NK-92 treated with Interleukin-12 subunit alpha and Interleukin-12 subunit beta, amount 100 ng/mL, for 24 hours (cell line): Measurements from ENCODE around the gene GATB.

Experiments used
- DNase-seq: peaks from one replicate; lab custom pipeline; 2025; lab: John Stamatoyannopoulos, UW

Gene GATB

GRCh38 chr4:151694961-151695720 is 65.7 kb downstream of the GATB start:
- DNase-seq = no peak

DNA sequence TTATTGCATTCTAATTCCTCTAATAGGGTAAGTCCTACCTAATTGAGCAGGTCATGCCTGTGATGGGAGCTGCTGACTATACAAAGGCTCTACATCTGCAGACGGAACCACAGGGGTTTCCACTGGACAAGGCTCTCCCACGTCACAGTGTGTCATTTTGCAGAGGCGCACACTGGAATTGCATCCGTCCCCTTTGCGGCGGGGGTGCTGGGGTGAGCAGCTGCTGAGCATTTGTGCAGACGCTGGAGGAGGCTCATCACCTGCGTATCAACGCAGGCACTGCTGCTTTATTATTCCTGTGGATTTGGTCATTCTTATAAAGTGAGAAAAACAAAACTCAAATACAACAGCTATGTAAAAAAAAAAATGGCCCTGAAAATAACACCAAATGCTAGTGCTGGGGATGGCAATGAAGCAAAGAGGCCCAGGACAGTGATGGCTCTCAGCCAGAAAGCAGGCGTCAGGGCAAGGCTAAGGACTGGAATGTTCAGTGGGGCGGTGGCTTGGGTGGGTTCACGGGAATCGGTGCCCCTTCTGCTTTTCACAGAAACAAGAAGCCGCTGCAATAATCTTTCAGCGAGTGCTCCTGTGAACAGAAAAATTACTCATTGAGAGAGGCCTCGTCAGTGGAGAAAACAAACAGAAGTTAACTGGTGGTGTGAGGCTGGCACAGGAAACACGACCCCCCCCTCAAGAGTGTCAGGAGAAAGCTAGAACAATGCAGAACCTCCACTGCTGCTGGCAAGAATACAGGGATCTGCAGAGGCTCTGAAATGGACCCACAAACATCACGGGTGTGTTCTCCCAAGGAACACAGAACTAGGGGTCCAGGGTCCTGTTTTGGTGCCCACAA is 67.8 kb downstream of the GATB start:
- no peak for DNase-seq

DNA sequence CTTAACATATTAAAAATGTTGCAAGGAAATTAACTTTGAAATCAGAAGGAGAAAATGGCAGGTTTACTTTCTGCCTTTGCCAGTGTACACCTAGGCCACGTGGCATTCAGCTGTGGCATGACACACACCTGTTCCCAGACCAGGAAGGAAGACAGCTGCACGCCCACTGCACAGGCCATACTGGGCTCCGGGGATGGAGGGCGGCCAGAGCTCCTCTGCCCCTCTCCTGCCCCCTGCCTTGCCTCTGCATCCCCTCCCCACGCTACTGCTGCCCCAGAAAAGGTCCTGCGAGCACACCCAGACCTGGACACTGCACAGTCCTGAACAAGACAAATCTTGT is 68.4 kb downstream of the GATB start:
- no peak for DNase-seq

- no peak for DNase-seq
These were observed 69.0 kb downstream of the GATB start for GRCh38 chr4:151691639-151692442.

DNA sequence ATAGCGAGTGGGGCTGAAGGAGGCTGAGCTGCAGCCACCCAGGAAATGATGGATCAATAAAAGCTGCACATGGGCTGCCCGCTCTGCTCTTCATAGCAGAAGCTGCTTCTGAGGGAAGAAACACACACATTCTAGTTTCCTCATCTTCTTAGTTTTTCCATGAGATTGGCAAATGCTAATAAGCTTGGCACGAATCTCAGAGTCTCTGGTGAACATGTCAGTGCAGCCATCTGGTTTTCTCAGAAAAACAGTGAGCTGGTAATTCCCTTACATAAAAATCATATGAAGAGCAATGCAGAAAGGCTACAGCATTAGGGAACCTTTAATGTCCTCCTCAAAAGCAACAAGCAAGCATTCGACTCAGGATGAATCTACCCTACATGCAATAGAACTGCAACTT is 69.9 kb downstream of the GATB start:
- no peak for DNase-seq

GRCh38 chr4:151690164-151690870 is 70.5 kb downstream of the GATB start:
- DNase-seq = no peak

- DNase-seq = no peak
These were observed 71.4 kb downstream of the GATB start for GRCh38 chr4:151689211-151689991.

- no peak for DNase-seq
These were observed 72.1 kb downstream of the GATB start for GRCh38 chr4:151688785-151689043.

GRCh38 chr4:151688003-151688784 is 72.6 kb downstream of the GATB start:
- DNase-seq = no peak

DNA sequence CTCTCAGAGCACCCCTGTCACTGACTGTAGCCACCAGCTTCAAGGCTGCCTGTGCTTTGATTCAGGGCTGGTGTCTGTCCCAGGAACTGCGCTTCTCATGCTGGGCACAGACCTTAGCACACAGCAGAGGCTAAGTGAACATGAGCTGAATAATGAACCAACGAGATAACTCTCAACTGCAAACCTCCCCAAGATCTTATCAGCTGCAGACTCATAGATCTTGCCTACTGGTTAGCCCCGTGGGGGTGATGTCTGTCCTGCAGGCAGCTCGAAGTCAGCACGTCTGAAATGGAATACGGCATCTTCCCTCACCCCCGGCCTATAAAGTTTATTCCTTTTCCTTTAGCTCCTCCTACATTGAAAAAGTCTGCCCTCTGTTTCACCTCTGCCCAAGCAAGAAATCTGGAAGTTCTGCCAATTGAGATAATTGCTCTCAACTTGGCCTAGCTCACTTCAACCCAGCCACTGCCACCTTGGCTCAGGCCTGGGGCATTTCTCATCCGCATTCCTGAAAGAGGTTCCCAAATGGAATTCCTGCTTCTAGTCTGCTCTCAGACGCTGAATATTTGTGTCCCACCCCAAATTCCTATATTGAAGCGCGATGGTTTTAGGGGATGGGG is 73.7 kb downstream of the GATB start:
- DNase-seq = no peak

GRCh38 chr4:151685303-151685702 is 75.5 kb downstream of the GATB start:
- no peak for DNase-seq

GRCh38 chr4:151681085-151681484 is 79.7 kb downstream of the GATB start:
- DNase-seq = no peak

GRCh38 chr4:151679231-151679630 is 81.6 kb downstream of the GATB start:
- DNase-seq = no peak

GRCh38 chr4:151678048-151678872 is 82.5 kb downstream of the GATB start:
- DNase-seq = no peak

GRCh38 chr4:151677193-151677592 is 83.6 kb downstream of the GATB start:
- no peak for DNase-seq

- DNase-seq = no peak
These were observed 84.5 kb downstream of the GATB start for GRCh38 chr4:151676301-151676700.

DNA sequence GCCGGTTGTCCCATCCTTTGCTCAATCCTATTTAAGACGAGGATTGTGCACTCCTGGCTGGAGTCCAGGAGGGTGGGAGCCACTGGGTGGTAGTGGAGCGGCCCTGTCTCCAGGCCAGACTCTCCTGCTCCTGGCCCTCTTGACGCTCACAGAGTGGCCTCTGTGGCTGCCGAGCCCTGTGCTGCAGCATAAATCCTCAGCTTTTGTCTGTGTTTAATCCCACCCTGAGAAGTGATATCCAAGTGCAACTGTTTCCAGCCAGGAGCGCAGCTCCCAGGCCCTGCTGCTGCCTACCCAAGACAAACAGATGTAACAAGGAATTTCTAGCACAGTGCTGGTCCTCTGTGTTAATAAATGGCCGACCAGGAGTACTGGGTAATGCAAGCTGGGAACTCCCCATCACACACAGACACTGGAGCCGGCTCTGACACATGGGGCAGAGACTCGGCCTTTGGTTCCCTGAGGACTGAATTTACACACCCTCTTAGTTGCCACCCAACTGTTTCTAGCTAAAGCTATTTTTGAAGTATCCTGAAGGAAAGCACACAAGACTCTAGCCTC is 85.3 kb downstream of the GATB start:
- DNase-seq = no peak

DNA sequence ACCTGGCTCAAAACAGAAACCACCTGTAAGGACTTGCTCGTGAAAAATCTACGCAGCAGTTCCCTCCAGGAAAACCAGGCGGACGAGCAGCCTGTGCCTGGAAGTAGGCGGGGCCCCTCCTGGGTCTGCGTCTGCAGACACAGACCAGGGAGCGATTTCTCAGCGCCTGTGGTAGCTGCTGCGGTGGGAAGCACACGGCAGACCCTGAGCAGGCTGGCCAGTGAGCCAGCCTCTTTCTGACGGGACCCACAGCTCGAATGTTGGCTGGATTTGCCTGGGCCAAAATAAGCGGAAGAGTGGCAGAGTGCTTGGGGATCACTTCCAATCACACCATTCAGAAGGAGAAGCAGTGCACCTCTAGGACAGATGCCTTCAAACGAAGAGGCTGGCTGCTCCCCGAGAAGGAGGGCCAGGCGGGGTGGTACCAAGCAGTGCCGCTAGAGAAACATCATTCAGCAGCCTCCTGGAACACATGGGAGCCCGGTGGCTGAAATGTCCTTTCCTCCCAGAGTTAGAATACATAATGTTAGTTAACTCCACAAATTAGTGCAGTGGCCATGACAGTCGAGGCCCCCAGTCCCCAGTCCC is 85.9 kb downstream of the GATB start:
- no peak for DNase-seq
